ENCODE results near the gene THPO.

GRCh38 chr3:184388936-184389230 is 10.9 kb upstream of the THPO start:
- TF ChIP-seq, protein P1, sequence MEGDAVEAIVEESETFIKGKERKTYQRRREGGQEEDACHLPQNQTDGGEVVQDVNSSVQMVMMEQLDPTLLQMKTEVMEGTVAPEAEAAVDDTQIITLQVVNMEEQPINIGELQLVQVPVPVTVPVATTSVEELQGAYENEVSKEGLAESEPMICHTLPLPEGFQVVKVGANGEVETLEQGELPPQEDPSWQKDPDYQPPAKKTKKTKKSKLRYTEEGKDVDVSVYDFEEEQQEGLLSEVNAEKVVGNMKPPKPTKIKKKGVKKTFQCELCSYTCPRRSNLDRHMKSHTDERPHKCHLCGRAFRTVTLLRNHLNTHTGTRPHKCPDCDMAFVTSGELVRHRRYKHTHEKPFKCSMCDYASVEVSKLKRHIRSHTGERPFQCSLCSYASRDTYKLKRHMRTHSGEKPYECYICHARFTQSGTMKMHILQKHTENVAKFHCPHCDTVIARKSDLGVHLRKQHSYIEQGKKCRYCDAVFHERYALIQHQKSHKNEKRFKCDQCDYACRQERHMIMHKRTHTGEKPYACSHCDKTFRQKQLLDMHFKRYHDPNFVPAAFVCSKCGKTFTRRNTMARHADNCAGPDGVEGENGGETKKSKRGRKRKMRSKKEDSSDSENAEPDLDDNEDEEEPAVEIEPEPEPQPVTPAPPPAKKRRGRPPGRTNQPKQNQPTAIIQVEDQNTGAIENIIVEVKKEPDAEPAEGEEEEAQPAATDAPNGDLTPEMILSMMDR (IDR thresholded peaks at IDR 0.05), result no peak
- no peak for TF ChIP-seq POLR2AphosphoS5 (IDR thresholded peaks at IDR 0.05)
- no peak for TF ChIP-seq POLR2A (IDR thresholded peaks at IDR 0.05)

Data from gastroesophageal sphincter (tissue), 3 donors.